ENCODE measurements around the gene UBQLN4.

UBQLN4 gene

GRCh38 chr1:156052862-156053767 is 483 bp downstream of the UBQLN4 start (continued):
- TF ChIP-seq KLF7 (tag by site-specific recombination; IDR thresholded peaks at IDR 0.05; ENCODE audit: borderline replicate concordance) = 0 out of 2 replicates have a peak, but pooled peaks have one; percentile 15
- no peak for TF ChIP-seq ZEB2 (tag by site-specific recombination; IDR thresholded peaks at IDR 0.05)
- no peak for TF ChIP-seq ZNF157 (tag by site-specific recombination; IDR thresholded peaks at IDR 0.05)
- TF ChIP-seq, protein P1, sequence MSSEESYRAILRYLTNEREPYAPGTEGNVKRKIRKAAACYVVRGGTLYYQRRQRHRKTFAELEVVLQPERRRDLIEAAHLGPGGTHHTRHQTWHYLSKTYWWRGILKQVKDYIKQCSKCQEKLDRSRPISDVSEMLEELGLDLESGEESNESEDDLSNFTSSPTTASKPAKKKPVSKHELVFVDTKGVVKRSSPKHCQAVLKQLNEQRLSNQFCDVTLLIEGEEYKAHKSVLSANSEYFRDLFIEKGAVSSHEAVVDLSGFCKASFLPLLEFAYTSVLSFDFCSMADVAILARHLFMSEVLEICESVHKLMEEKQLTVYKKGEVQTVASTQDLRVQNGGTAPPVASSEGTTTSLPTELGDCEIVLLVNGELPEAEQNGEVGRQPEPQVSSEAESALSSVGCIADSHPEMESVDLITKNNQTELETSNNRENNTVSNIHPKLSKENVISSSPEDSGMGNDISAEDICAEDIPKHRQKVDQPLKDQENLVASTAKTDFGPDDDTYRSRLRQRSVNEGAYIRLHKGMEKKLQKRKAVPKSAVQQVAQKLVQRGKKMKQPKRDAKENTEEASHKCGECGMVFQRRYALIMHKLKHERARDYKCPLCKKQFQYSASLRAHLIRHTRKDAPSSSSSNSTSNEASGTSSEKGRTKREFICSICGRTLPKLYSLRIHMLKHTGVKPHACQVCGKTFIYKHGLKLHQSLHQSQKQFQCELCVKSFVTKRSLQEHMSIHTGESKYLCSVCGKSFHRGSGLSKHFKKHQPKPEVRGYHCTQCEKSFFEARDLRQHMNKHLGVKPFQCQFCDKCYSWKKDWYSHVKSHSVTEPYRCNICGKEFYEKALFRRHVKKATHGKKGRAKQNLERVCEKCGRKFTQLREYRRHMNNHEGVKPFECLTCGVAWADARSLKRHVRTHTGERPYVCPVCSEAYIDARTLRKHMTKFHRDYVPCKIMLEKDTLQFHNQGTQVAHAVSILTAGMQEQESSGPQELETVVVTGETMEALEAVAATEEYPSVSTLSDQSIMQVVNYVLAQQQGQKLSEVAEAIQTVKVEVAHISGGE (tag by site-specific recombination; conservative IDR thresholded peaks at IDR 0.05; ENCODE audit: low read depth) = no peak; the same call in 1 of the 2 replicates
- TF ChIP-seq ZNF623 (tag by site-specific recombination; IDR thresholded peaks at IDR 0.05) = peak; percentile 60
- TF ChIP-seq ZNF366 (tag by site-specific recombination; conservative IDR thresholded peaks at IDR 0.05) = no peak
- peak; percentile 97 for TF ChIP-seq ZNF335 (tag by site-specific recombination; conservative IDR thresholded peaks at IDR 0.05)
- TF ChIP-seq ZSCAN23 (tag by site-specific recombination; IDR thresholded peaks at IDR 0.05) = no peak
- no peak for TF ChIP-seq ZNF19 (tag by site-specific recombination; IDR thresholded peaks at IDR 0.05; ENCODE audit: low read depth)
- TF ChIP-seq ZNF155 (tag by site-specific recombination; IDR thresholded peaks at IDR 0.05) = no peak
- TF ChIP-seq ZNF571 (tag by site-specific recombination; IDR thresholded peaks at IDR 0.05) = no peak
- TF ChIP-seq ZNF354C (tag by site-specific recombination; IDR thresholded peaks at IDR 0.05; ENCODE audit: borderline replicate concordance, low read depth) = no peak
- TF ChIP-seq ZNF274 (IDR thresholded peaks at IDR 0.05; ENCODE audit: low read length) = no peak
- TF ChIP-seq ZNF274 (tag by site-specific recombination; IDR thresholded peaks at IDR 0.05; ENCODE audit: borderline replicate concordance) = no peak
- TF ChIP-seq ZNF600 (tag by site-specific recombination; IDR thresholded peaks at IDR 0.05) = 0 out of 2 replicates have a peak, but pooled peaks have one; percentile 23
- TF ChIP-seq ZNF133 (tag by site-specific recombination; IDR thresholded peaks at IDR 0.05) = no peak
- TF ChIP-seq ZXDB (tag by site-specific recombination; IDR thresholded peaks at IDR 0.05) = peak; percentile 31; the same call in 1 of the 2 replicates
- TF ChIP-seq ZNF843 (tag by site-specific recombination; IDR thresholded peaks at IDR 0.05) = no peak
- TF ChIP-seq KLF16 (tag by site-specific recombination; IDR thresholded peaks at IDR 0.05) = peak; percentile 78
- TF ChIP-seq, protein P2, sequence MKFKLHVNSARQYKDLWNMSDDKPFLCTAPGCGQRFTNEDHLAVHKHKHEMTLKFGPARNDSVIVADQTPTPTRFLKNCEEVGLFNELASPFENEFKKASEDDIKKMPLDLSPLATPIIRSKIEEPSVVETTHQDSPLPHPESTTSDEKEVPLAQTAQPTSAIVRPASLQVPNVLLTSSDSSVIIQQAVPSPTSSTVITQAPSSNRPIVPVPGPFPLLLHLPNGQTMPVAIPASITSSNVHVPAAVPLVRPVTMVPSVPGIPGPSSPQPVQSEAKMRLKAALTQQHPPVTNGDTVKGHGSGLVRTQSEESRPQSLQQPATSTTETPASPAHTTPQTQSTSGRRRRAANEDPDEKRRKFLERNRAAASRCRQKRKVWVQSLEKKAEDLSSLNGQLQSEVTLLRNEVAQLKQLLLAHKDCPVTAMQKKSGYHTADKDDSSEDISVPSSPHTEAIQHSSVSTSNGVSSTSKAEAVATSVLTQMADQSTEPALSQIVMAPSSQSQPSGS (tag by site-specific recombination; IDR thresholded peaks at IDR 0.05; ENCODE audit: low read depth) = no peak
- peak; percentile 45; the same call in 1 of the 2 replicates for TF ChIP-seq ZNF341 (tag by site-specific recombination; IDR thresholded peaks at IDR 0.05; ENCODE audit: low read depth)
- TF ChIP-seq ZNF785 (tag by site-specific recombination; IDR thresholded peaks at IDR 0.05) = no peak
- TF ChIP-seq REST (tag by site-specific recombination; IDR thresholded peaks at IDR 0.05) = no peak
- no peak for TF ChIP-seq ZNF433 (tag by site-specific recombination; IDR thresholded peaks at IDR 0.05; ENCODE audit: low read depth)
- no peak for TF ChIP-seq ZNF2 (tag by site-specific recombination; IDR thresholded peaks at IDR 0.05)
- 0 out of 2 replicates have a peak, but pooled peaks have one; percentile 21 for TF ChIP-seq KLF8 (tag by site-specific recombination; IDR thresholded peaks at IDR 0.05)
- peak; percentile 77 for TF ChIP-seq ZFHX2 (tag by site-specific recombination; conservative IDR thresholded peaks at IDR 0.05)
- TF ChIP-seq ZNF184 (tag by site-specific recombination; IDR thresholded peaks at IDR 0.05) = no peak
- TF ChIP-seq, protein P3, sequence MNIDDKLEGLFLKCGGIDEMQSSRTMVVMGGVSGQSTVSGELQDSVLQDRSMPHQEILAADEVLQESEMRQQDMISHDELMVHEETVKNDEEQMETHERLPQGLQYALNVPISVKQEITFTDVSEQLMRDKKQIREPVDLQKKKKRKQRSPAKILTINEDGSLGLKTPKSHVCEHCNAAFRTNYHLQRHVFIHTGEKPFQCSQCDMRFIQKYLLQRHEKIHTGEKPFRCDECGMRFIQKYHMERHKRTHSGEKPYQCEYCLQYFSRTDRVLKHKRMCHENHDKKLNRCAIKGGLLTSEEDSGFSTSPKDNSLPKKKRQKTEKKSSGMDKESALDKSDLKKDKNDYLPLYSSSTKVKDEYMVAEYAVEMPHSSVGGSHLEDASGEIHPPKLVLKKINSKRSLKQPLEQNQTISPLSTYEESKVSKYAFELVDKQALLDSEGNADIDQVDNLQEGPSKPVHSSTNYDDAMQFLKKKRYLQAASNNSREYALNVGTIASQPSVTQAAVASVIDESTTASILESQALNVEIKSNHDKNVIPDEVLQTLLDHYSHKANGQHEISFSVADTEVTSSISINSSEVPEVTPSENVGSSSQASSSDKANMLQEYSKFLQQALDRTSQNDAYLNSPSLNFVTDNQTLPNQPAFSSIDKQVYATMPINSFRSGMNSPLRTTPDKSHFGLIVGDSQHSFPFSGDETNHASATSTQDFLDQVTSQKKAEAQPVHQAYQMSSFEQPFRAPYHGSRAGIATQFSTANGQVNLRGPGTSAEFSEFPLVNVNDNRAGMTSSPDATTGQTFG (tag by site-specific recombination; IDR thresholded peaks at IDR 0.05; ENCODE audit: borderline replicate concordance) = no peak
- TF ChIP-seq ZNF10 (tag by site-specific recombination; IDR thresholded peaks at IDR 0.05) = no peak
